PC-9 (cell line): ENCODE results near the gene RPP25.

Experiments used
- CTCF ChIP-seq: fragments of 200-600 bp; sonication (generic); conservative IDR thresholded peaks from 2 replicates; pipeline ENCODE4 v1.6.1; 2017; ENCODE audit warnings: mixed run types, antibody characterized with exemption, mild to moderate bottlenecking, moderate library complexity
- EZH2 ChIP-seq: fragments of 200-600 bp; sonication (generic); IDR thresholded peaks from 2 replicates; pipeline ENCODE4 v1.8.0; 2017; ENCODE audit warnings: antibody characterized with exemption, low read depth

GRCh38 chr15:74967670-74968069 lies 11.1 kb upstream of the RPP25 start:
- TF ChIP-seq CTCF: no peak
- TF ChIP-seq EZH2: no peak
